Cardiac fibroblast (primary cell): ENCODE measurements around the gene FAM20A.
A peak's percentile ranks its signal among the peaks of the same experiment; 100 is the strongest.

Experiments used
- DNase-seq, 2 donors: peaks; one replicate each; pipeline versions ENCODE4 v3.0.0 to v3.0.0-alpha.2; 2010; ENCODE audit warnings: low read depth in 2 of 2
- H3K4me3 ChIP-seq, 2 donors: replicated peaks in 1 of 2; 1 replicate in 1 of 2; 2 replicates in 1 of 2; pipeline ENCODE4 v1.5.1; 2011; ENCODE audit warnings: low read depth in 2 of 2, low read length in 2 of 2, mild to moderate bottlenecking in 2 of 2, moderate library complexity in 1 of 2
- CTCF ChIP-seq: IDR thresholded peaks from one replicate; pipeline ENCODE4 v1.5.1; 2011; ENCODE audit warnings: low read depth, mild to moderate bottlenecking, low read length, inconsistent platforms

The FAM20A gene

GRCh38 chr17:68511671-68512246, 89.4 kb downstream of the FAM20A start:
- peak overlapping the region; percentile 80 to 82 for H3K4me3 ChIP-seq
- TF ChIP-seq CTCF: no peak
- DNase-seq: peak; percentile 50 to 84

GRCh38 chr17:68511254-68511670, 89.9 kb downstream of the FAM20A start:
- no peak for DNase-seq
- TF ChIP-seq CTCF: no peak

GRCh38 chr17:68509141-68510057, 91.8 kb downstream of the FAM20A start:
- DNase-seq: no peak
- TF ChIP-seq CTCF: no peak
- H3K4me3 ChIP-seq: no peak overlapping the region

More at GRCh38 chr17:68511254-68511670, 89.9 kb downstream of the FAM20A start:
- H3K4me3 ChIP-seq: peak overlapping the region; percentile 80 to 82

GRCh38 chr17:68507576-68507975, 93.6 kb downstream of the FAM20A start:
- H3K4me3 ChIP-seq: no peak overlapping the region
- peak in 1 of 2 donors; percentile 20 for DNase-seq
- TF ChIP-seq CTCF: no peak

- TF ChIP-seq CTCF: no peak
- DNase-seq: no peak
- no peak overlapping the region for H3K4me3 ChIP-seq
Measured at GRCh38 chr17:68505951-68506350, 95.2 kb downstream of the FAM20A start.

GRCh38 chr17:68501074-68501473, 100.1 kb downstream of the FAM20A start:
- no peak overlapping the region for H3K4me3 ChIP-seq
- no peak for TF ChIP-seq CTCF
- no peak for DNase-seq
